HG02798 (cell line): Measurements from ENCODE around the gene TEP1.
"Not testable (repeated sequence)": the region's sequence is repeated elsewhere in the genome, so short reads cannot be mapped to it uniquely, and the experiment has no call there.

Experiments
- ATAC-seq: cut with Tn5 transposase; IDR thresholded peaks from one replicate; pipeline ENCODE4 v1.9.1; 2021; ENCODE audit warnings: mild to moderate bottlenecking; ENCODE audit not compliant: unreplicated experiment, poor library complexity

TEP1 gene

DNA sequence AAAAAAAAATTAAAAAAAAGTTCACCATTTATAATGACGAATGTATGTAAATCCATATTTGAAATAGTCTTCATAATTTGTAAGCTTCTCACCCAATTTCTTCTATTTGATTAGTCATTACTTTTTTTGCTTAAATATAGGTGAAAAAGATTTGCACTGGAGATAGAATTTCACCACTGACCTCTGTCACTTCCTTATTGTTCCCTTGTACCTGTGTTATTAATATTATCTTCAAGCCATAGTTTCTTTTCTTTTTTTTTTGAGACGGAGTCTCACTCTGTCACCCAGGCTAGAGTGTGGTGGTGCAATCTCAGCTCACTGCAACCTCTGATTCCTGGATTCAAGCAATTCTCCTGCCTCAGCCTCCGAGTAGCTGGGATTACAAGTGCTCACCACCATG lies 15.8 kb downstream of the TEP1 start:
- no peak for ATAC-seq

DNA sequence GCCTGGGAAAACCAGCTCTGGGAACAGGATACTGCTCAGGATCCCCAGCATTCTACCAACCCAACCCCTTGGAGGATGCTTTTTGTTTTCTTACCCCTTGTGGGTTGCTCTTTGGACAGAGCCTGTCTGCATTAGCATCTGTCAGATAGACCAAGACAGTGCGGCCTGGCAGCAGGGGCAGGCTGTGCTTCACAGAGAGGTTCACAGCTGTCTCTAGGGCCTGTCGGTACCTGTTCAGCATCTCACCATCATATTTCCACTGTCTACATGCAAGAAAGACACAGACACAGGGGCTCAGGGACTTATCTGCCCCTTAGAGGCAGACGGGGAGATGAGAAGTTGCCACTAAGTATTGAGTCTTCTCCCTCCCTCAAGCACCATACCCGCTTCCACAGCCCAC lies 21.8 kb downstream of the TEP1 start:
- ATAC-seq: no peak

DNA sequence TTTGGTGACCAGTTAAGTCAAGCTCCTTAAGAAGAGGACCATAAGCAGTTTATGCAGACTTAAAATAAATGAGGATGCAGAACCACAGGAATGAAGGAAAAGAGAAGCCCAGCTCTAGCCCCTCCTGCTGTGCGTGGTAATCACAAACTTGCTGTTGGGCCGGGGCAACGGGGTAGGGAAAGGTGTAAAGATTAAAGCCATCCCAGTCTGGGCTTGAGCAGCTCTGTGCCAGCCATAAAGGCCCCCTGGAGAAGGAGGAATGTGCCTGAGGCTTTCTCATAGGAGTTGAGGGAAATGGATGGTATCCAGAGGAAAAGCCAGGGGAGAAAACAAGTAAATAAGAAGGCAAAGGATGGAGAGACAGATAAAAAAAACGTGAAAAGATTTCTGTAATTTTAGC lies 25.1 kb downstream of the TEP1 start:
- ATAC-seq: no peak

DNA sequence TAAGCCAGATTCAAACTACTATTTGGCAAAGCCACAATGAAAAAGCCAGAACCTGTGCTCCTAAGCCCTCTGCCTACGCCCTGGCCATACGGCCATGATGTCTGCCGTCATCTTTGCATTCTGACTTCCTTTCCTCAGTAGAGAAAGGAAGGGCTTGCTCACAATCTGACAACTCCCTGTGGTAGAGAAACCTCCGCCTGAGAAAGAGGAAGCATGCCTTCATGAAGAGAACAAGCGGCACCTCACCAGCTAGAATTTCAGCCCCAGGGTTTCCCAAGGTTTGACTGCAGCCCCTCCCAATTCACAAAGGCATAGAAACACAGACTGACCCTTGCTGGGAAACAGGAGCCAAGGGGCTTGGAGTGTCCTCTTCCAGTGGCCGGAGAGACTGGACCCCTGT lies 25.7 kb downstream of the TEP1 start:
- no peak for ATAC-seq

DNA sequence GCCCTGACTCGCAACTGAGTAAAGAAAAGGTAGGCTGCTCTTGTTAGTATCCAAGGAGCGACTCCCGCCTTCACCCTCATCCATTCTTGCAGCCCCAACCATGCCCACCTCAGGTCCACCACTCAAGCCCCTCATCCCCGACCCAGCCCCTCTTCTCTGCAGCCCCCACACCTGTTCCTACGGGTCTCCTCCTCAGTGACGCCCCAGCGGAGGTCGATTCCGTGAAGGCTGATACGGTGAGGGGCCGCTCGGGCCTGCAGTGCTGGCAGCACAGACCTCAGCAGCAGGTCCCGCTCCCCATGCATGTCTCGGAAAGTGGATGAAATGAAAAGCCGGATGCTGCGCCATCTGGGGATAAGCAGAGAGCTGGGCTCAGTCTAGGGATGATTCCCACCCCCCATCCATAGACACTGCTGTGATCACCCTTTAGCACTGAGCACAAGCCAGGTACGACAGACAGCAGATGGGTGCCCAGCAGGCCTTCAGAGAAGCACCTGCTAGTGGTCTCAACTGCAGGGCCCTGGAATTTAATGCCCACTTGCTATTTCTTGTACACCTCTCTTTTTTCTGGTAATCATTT lies 26.9 kb downstream of the TEP1 start:
- ATAC-seq: no peak

DNA sequence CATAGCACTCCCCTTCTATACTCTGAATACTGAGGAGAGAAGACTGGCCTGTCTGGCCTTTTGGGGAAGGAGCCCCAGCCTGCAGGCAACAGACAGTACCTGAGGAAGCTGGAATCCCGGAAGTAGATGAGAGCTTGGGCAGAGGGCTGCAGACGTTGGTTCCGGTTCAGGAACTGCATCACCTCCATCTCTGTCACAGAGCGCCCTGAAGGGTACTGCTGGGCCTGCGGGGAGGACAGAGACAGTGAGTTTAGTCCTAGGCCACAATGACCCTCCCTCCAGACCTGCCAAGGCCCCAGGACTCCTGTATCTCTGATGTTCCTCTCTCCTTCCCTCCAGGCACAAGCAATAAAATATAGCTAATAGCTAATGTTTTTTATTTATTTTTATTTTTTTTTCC lies 28.4 kb downstream of the TEP1 start:
- ATAC-seq: no peak

DNA sequence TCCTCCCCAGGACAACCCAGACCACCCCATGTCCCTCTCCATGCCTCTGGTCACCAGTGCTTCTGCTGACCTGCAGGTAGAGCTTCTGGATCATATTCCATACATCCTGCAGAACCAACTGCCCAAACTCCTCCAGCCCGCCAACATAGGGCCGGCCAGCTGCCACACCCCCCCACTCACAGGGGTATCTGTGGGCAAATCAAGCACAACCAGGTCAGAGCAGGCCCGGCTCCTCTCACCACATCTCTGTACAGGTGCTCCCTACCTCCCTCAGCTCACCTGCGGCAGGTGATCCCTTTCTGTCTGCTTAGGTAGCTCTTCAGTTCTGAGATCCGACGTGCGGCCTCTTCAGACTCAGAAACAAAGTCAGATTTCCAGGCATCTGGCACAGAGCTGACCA lies 29.0 kb downstream of the TEP1 start:
- no peak for ATAC-seq

DNA sequence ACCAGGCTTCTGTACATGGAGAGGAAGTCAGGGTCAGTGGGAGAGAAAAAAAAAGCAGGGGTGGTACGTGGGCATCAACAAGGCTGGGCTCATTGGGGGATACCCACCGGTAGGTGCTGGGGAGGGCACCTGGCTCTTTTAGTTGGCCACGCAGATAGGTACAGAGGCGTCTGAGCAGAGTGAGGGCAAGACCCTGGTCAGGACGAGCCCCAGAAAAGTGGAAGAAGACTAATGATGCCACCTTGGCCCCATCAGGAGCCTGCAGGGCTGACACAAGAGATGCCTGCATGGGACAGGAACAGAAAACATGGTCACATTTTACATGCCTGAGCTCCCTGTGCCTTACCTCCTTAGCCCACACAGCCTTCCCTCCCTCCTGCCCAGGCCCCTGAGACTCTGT lies 29.7 kb downstream of the TEP1 start:
- ATAC-seq: no peak

DNA sequence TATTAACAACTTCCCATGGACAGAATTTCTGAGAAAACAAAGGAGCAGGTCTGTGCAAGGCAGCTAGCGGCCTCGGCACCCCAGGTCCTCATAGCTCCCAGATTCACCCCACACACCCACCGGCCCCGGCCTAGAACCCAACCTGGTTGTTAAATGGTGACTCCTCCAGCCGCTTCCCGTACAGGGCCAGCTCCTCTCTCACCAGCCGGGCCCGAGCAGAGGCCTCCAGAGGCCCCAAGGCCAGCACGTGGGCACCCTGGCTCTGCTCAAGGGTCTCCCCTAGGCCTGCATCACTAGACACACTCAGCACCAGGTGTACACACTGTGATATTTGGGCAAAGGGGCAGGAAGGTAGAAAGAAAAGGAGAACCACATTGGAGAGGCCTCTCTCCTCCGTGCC lies 30.3 kb downstream of the TEP1 start:
- no peak for ATAC-seq

DNA sequence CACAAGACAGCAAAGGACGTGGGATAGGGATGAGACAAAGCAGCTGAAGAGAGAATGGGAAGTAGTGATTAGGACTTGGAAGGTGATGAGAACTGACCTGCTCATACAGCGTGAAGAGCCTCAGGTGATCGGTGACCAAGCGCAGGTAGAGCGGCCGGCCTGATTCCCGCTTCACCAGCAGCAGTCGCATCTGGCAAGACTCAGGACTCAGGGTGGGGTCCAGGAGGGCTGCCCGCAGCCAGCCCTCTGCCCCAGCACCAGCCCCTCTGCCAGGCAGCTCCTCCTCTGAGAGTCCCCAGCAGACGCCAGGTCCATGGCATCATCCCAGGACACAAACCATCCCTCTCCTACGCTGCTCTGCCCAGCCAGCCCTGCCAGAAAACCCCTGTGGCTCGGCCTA lies 30.8 kb downstream of the TEP1 start:
- no peak for ATAC-seq

DNA sequence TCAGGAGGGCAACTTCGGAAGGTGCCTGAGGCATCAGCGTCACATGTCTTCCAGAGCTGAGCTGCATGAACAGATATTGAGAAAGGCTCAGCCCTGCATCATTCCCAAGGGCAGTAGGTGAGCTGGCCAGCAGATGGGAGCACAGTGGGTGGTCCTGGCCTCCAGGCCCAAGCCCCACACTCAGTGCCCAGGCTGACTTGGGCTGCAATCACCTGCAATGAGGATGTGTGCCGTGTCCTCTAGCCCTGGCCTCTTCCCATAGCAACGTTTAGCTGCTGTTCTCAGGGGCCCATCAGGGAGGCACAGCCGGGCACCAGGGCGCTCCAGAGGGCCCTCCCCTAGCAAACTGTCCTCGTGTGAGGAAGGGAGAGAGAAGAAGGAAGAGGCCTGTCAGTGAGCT lies 32.0 kb downstream of the TEP1 start:
- ATAC-seq: no peak

DNA sequence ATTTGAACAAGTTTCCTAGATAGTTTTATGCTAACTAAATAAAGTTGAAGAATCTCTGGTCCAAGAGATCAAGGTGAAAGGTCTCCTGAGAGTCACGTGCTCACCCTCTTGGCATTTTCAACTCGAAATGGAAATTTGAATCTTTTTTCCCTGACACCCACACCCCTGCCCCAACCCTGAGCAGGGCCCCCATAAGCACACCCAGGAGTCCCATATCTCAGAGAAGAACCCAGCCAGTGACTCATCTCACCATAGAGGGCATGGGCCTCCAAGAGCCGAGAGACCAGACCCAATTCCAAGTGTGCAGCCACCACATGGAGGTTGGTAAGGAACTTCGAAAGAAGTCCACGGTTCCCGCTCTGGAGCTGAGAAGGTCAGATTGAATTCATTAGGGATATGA lies 32.6 kb downstream of the TEP1 start:
- no peak for ATAC-seq

DNA sequence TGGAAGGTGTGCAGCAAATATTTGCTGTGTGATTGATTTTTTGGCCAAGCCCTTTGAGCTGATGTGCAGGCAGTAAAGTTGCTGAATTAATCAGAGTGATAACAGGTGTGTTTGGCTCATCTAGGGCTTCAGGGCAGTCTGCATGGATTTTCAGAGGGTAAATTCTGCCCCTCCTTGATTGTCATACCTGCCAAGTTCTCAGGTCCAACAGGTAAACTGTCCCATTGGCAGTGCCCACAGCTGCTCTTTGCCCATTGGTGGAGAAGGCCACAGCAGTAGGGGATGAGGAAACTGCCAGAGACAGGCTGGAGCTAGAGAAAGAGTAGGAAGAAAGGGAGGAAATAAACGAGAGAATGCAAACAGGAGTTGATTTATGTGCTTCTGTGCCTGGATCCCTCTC lies 33.6 kb downstream of the TEP1 start:
- no peak for ATAC-seq

DNA sequence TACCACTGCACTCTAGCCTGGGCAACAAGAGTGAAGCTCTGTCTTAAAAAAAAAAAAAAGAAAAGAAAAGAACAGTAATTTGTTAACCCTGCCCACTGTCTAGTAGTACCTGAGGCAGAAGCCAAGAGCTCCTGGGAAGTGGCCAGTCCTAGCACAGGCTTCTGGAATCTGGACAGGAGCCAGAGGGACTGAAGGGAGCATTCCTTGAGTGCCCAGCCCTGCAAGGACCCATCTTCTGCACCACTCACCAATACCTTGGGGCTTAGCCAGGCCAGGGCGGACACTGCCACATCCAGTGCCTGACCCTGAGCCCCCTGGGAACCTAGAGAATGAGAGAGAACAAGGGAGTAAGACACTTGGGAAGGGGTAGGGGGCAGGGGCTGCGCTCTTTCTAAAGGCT lies 36.1 kb downstream of the TEP1 start:
- no peak for ATAC-seq

DNA sequence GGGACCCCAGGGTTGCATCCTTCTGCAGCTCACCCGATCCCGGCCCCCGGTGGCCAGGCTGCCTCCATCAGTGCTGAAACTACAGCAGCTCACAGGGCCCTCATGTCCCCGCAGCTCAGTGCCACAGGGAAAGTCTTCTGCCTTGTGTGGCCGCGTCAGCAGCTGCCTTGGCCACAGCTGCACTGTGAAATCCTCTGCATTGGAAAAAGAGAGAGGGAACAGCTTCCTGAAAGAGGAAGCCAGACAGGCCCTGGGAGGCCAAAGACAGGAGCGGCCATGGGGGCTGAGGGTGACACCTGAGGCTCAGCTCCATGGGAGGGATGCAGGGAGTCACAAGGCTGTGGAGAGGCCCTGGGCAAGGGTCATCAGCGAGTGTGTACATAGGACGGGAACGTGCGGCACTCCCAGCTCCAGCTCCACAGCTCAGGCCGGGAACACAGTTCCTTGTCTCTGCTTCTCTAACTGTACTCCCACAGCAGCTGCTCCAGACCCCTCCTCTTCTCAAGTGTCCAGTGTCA lies 37.2 kb downstream of the TEP1 start:
- no peak for ATAC-seq

DNA sequence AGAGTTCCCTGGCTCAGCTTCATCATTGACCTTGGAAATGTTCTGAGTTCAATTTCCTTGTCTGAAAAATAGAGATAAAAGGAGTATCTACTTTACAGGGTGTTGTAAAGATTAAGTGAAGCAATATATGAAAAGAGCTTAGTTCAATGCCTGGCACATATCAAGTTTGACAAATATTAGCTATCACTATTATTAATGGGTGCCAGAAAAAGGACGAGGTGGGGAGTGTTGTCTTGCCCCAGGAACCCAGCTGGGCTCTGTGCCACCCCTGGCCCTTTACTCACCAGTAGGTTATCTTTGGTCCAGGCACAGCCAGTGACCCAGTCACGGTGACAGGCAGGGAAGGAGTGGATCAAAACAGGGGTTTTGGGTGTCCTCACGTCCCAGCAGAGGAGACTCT lies 37.8 kb downstream of the TEP1 start:
- ATAC-seq: no peak

DNA sequence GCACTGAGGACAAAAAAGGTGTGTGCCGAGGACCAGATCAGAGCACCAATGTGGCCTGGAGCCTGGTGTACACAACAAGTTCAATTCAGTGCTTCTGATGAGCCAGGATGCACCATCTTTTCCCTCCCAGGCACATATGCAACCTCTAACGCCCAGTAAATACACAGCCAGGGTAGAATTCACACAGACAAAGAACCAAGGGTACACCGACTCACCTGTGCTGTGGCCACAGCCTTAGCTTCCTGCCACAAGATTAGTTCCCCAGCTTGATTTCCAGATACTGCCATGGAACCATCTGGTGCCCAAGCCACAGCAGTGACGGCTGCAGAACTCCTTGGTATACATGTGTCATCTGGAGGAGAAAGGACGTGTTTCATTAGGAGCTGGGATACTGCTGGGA lies 40.5 kb downstream of the TEP1 start:
- no peak for ATAC-seq

DNA sequence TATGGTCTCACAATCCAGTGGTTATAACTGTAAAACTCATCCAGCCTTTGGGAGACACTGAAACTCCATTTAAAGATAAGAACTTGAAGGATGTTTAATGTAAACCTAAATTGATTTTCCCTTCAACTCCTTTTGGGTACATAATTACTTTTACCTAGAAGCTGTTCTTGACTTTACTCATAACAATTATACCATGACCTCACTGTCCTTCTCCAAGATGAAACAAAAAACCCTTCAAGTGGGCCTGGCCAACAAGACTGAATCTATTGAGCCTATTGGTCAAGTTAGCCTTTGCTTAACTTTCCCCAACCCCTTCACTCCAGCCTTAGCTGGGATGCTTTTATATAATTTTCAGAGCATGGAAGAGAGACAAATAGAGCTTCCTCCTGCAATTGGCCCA lies 47.4 kb downstream of the TEP1 start:
- no peak for ATAC-seq

DNA sequence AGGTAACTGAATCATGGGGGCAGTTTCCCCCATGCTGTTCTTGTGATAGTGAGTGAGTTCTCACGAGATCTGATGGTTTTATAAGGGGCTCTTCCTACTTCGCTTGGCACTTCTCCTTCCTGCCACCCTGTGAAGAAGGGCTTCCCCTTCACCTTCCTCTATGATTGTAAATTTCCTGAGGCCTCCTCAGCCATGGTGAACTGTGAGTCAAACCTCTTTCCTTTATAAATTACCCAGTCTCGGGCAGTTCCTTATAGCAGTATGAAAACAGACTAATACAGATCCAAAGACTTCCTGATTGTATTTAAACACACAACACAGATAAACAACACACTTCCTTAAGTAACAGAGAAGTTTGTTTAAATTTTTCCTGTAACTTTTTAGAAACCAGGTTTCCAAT lies 54.8 kb downstream of the TEP1 start:
- not testable (repeated sequence) for ATAC-seq

DNA sequence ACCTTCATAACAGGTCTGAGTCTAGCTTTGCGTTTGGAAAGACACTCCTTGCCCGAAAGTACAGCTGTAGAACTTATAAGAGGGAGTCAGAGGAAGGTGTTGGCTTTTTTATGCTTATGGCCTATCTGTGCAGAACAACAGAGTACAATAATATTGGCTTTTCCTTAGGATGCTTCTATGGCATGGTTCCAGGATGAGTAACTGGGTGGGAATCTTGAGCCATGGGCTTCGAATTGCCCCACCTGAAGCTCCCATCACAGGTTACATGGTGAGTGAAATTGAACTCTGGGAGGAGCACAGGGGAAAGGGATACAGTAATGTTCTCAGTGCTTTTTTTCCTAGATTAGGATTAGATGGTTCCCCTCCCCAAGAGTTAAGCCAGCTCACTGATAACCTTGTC lies 56.9 kb downstream of the TEP1 start:
- ATAC-seq: no peak

DNA sequence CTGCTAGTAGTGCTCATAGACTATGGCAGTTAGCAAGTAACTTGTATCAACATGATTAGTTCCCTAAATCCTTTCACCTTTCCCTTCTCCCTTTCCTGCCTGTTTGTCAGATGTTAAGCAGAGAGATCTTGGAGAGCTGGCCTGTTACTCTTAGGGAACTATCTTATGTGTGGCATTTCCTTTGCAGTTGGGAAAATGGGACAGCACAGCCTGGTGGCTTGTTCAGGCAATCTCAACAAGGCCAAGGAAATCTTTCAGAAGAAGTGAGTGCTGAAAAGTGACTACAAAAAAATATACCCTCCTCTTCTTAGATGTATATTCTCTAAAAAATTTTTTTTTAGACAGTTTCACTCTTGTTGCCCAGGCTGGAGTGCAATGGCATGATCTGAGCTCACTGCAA lies 62.4 kb downstream of the TEP1 start:
- no peak for ATAC-seq

DNA sequence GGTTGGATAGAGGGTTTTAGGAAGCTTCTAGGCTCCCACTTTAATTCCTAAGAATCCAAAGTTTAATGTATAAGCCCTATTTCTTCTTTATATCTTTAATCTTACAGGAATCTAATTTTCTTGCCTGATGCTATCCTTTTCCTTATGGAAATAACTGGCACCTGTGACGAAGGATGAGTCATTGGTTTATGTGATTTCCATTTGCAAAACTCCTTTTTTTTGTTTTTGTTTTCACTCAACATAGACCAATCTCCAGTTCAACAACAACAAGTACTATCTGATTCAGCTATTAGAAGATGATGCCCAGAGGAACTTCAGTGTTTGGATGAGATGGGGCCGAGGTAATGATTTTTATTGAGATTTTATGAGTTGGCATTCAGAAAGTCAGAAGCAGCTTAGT lies 63.0 kb downstream of the TEP1 start:
- ATAC-seq: no peak

DNA sequence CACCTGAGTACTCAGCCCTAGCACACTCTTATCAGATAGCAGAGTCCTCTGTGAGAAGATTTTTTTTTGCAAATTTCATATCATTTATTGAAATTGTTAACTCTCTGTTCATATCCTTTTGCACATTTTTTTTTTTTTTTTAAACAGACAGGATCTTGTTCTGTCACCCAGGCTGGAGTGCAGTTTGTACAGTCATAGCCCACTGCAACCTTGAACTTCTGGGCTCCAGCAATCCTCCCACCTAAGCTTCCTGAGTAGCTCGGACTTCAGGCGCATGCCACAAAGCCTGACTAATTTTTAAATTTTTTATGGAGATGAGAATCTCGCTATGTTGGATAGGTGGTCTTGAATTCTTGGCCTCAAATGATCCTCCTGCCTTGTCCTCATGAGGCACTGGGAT lies 65.6 kb downstream of the TEP1 start:
- ATAC-seq: no peak
